ENCODE measurements around the gene PIGH. TPM values are rescaled to one million over a fixed set of nuclear protein-coding genes. Genes with fewer than 3 reads are reported as not detected.
A peak's percentile ranks its signal among the peaks of the same experiment; 100 is the strongest.

Gene PIGH
- total RNA-seq, 4 donors from 2014 or later = 20.5 to 31.9 (median 27.7) TPM

- TF ChIP-seq POLR2A (IDR thresholded peaks at IDR 0.05) = no peak
- peak in 3 of 4 experiments; percentile 46 to 58 (median 50) for TF ChIP-seq CTCF (IDR thresholded peaks at IDR 0.05)
- TF ChIP-seq POLR2AphosphoS5 (IDR thresholded peaks at IDR 0.05) = no peak
- ATAC-seq = peak; percentile 67
- WGBS, 2 donors (ENCODE audit: low coverage in 1 of 2) = 83 to 100% methylated on average over 1 to 2 of the region's 6 CpGs
- no peak overlapping the region for H3K27ac ChIP-seq
- H3K36me3 ChIP-seq = peaks cover 0 to 85% of the 10 kb centered on the region in 2 donors
- H3K9me3 ChIP-seq = no peaks in the 10 kb centered on the region
- H3K4me1 ChIP-seq = no peaks in the 10 kb centered on the region
- no peak overlapping the region for H3K4me3 ChIP-seq
- H3K27me3 ChIP-seq = no peaks in the 10 kb centered on the region
Observed at GRCh38 chr14:67583711-67584644, 16.1 kb downstream of the PIGH start.

- no peak overlapping the region for H3K4me3 ChIP-seq
- no peak overlapping the region for H3K27ac ChIP-seq
- H3K9me3 ChIP-seq = no peaks in the 10 kb centered on the region
- peaks cover 0 to 82% of the 10 kb centered on the region in 2 donors for H3K36me3 ChIP-seq
- 89 to 92% methylated on average over 2 to 6 of the region's 7 CpGs for WGBS, 2 donors (ENCODE audit: low coverage in 1 of 2)
- TF ChIP-seq POLR2A (IDR thresholded peaks at IDR 0.05) (no peak), CTCF (IDR thresholded peaks at IDR 0.05) (no peak), POLR2AphosphoS5 (IDR thresholded peaks at IDR 0.05) (no peak), EP300 (IDR thresholded peaks at IDR 0.05) (no peak)
- no peaks in the 10 kb centered on the region for H3K4me1 ChIP-seq
- no peak for ATAC-seq
- H3K27me3 ChIP-seq = no peaks in the 10 kb centered on the region
Observed at GRCh38 chr14:67582061-67582460, 18.0 kb downstream of the PIGH start.

GRCh38 chr14:67581643-67582042 lies 18.4 kb downstream of the PIGH start:
- H3K4me1 ChIP-seq = no peaks in the 10 kb centered on the region
- no peaks in the 10 kb centered on the region for H3K9me3 ChIP-seq
- no peak overlapping the region for H3K4me3 ChIP-seq
- TF ChIP-seq CTCF (IDR thresholded peaks at IDR 0.05) (no peak), POLR2AphosphoS5 (IDR thresholded peaks at IDR 0.05) (no peak), EP300 (IDR thresholded peaks at IDR 0.05) (no peak), POLR2A (IDR thresholded peaks at IDR 0.05) (no peak)
- WGBS, 2 donors (ENCODE audit: low coverage in 1 of 2) = 80 to 100% methylated on average over 1 of the region's 1 CpG
- H3K36me3 ChIP-seq = peaks cover 0 to 80% of the 10 kb centered on the region in 2 donors
- ATAC-seq = no peak
- no peaks in the 10 kb centered on the region for H3K27me3 ChIP-seq
- no peak overlapping the region for H3K27ac ChIP-seq

- no peak overlapping the region for H3K4me3 ChIP-seq
- whole genome bisulfite sequencing, 2 donors (ENCODE audit: low coverage in 1 of 2) = 73 to 91% methylated on average over 5 to 8 of the region's 11 CpGs
- no peaks in the 10 kb centered on the region for H3K9me3 ChIP-seq
- H3K27ac ChIP-seq = no peak overlapping the region
- H3K4me1 ChIP-seq = no peaks in the 10 kb centered on the region
- peaks cover 0 to 78% of the 10 kb centered on the region in 2 donors for H3K36me3 ChIP-seq
- ATAC-seq = no peak
- H3K27me3 ChIP-seq = no peaks in the 10 kb centered on the region
- TF ChIP-seq POLR2AphosphoS5 (IDR thresholded peaks at IDR 0.05) = no peak
- no peak for TF ChIP-seq CTCF (IDR thresholded peaks at IDR 0.05)
- no peak for TF ChIP-seq EP300 (IDR thresholded peaks at IDR 0.05)
- no peak for TF ChIP-seq POLR2A (IDR thresholded peaks at IDR 0.05)
Observed at GRCh38 chr14:67580336-67581171, 19.5 kb downstream of the PIGH start.
